Activated naive CD4-positive, alpha-beta T cell treated with Interleukin-2 at 50 U/mL for 16 hours (primary cell): Measurements from ENCODE around the gene CCDC81.

ENCODE experiments used
- DNase-seq: peaks from one replicate; pipeline ENCODE4 v3.0.0-alpha.2; 2020

CCDC81 gene

DNA sequence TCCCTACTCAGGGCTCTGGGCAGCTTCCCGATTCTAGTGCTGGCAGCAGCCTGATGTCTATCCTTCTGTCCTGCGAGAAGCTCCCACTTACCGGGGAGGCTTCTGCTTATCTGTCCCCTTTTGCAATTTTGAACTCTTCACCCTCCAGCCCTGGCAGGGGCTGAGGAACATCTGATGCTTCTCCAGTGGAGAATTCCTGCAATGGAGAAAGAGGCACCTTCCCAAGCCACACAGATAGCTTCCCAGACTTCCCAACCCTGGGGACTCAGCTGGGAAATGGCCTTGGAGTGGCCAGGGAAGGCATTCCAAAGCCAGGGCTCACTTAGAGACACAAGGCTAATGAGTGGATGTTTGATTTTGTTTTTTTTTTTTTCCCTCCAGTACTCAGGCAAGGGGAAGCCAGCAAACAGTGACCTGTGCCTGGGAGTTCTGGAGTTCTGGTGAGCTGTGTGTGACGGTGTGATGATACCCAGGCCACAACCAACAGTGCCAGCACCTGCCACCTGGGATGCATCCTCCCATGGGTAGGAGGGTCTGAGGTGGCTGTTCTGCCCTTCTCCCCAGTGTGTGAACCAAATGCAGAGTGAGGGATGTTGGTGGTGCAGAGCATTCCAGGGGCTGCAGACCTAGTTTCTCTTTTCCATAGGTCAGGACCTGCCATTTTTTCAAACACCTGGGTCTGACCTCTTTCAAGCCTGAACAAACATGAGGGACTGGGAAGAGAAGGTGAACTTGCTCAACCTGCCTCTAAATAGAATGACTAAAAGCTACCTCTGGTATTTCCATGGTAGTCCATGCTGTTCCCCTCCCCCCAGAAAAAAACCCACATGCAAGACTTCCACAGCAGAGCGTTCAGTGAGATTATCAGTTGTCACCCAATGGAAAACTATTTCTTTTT is 95.1 kb downstream of the CCDC81 start:
- DNase-seq = no peak
